ENCODE results near the gene GTF2I.
"Not testable (repeated sequence)": the region's sequence is repeated elsewhere in the genome, so short reads cannot be mapped to it uniquely, and the experiment has no call there.

The GTF2I gene

DNA sequence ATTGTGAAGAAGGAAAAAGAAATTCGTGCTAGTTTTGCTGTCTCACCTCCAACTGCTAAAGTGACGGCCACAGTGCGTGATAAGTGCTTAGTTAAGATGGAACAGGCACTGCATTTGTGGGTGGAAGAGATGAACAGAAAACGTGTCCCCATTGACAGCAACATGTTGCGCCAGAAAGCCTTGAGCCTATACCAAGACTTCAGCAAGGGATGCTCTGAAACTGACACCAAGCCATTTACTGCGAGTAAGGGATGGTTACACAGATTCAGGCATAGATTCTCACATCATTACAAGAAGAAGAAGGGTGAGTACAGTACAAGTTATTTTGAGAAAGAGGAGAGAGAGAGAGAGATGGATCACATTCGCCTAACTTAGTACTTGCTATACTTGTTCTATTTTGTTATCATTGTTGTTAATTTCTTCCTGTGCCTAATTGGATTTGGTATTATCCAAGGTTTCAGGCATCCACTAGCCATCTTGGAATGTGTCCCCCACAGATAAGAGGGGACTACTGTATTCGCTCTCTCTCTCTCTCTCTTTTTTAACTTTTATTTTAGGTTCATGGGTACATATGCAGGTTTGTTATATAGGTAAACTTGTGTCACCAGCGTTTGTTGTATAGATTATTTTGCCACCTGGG lies 6.9 kb upstream of the GTF2I start:
- peak; percentile 65 for ATAC-seq
- TF ChIP-seq CREB5 (CRISPR knock-in tag; IDR thresholded peaks at IDR 0.05; ENCODE audit: low read depth) = 0 out of 2 replicates have a peak, but pooled peaks have one; percentile 10

DNA sequence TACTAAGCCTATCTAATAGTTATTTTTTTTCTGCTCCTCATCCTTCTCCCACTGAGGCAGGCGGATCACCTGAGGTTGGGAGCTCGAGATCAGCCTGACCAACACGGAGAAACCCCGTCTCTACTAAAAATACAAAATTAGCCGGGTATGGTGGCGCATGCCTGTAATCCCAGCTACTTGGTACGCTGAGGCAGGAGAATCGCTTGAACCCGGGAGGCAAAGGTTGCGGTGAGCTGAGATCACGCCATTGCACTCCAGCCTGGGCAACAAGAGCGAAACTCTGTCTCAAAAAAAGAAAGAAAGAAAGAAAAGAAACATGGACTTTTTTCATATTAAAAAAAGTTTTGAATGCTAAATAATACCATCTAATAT lies 6.4 kb upstream of the GTF2I start:
- not testable (repeated sequence) for ATAC-seq

- TF ChIP-seq ZNF70 (CRISPR knock-in tag; IDR thresholded peaks at IDR 0.05) = no peak
- TF ChIP-seq CREB5 (CRISPR knock-in tag; IDR thresholded peaks at IDR 0.05; ENCODE audit: low read depth) = no peak
- no peak for TF ChIP-seq ESRRG (CRISPR knock-in tag; IDR thresholded peaks at IDR 0.05)
- no peak for TF ChIP-seq PPARA (CRISPR knock-in tag; IDR thresholded peaks at IDR 0.05; ENCODE audit: borderline replicate concordance)
- no peak for TF ChIP-seq BACH2 (CRISPR knock-in tag; IDR thresholded peaks at IDR 0.05; ENCODE audit: borderline replicate concordance)
- TF ChIP-seq TOX (CRISPR knock-in tag; IDR thresholded peaks at IDR 0.05; ENCODE audit: borderline replicate concordance) = no peak
- TF ChIP-seq ZFP30 (CRISPR knock-in tag; IDR thresholded peaks at IDR 0.05) = no peak
- ATAC-seq = no peak
Observed at GRCh38 chr7:74653686-74654181, 3.8 kb upstream of the GTF2I start.

GRCh38 chr7:74654811-74655210 lies 2.7 kb upstream of the GTF2I start:
- TF ChIP-seq PATZ1 (CRISPR knock-in tag; IDR thresholded peaks at IDR 0.05; ENCODE audit: borderline replicate concordance) (no peak), TCF4 (CRISPR knock-in tag; IDR thresholded peaks at IDR 0.05; ENCODE audit: borderline replicate concordance) (no peak), PPARA (CRISPR knock-in tag; IDR thresholded peaks at IDR 0.05; ENCODE audit: borderline replicate concordance) (no peak), BACH2 (CRISPR knock-in tag; IDR thresholded peaks at IDR 0.05; ENCODE audit: borderline replicate concordance) (no peak), ZFP30 (CRISPR knock-in tag; IDR thresholded peaks at IDR 0.05) (no peak), RARB (CRISPR knock-in tag; IDR thresholded peaks at IDR 0.05) (no peak), CREB5 (CRISPR knock-in tag; IDR thresholded peaks at IDR 0.05; ENCODE audit: low read depth) (no peak), GLIS3 (CRISPR knock-in tag; IDR thresholded peaks at IDR 0.05) (no peak), TOX (CRISPR knock-in tag; IDR thresholded peaks at IDR 0.05; ENCODE audit: borderline replicate concordance) (no peak), ESRRG (CRISPR knock-in tag; IDR thresholded peaks at IDR 0.05) (no peak), ZNF8 (CRISPR knock-in tag; IDR thresholded peaks at IDR 0.05) (no peak), POU6F1 (CRISPR knock-in tag; IDR thresholded peaks at IDR 0.05; ENCODE audit: borderline replicate concordance, low read depth) (no peak), CSDC2 (CRISPR knock-in tag; IDR thresholded peaks at IDR 0.05) (no peak)
- TF ChIP-seq, protein P1, sequence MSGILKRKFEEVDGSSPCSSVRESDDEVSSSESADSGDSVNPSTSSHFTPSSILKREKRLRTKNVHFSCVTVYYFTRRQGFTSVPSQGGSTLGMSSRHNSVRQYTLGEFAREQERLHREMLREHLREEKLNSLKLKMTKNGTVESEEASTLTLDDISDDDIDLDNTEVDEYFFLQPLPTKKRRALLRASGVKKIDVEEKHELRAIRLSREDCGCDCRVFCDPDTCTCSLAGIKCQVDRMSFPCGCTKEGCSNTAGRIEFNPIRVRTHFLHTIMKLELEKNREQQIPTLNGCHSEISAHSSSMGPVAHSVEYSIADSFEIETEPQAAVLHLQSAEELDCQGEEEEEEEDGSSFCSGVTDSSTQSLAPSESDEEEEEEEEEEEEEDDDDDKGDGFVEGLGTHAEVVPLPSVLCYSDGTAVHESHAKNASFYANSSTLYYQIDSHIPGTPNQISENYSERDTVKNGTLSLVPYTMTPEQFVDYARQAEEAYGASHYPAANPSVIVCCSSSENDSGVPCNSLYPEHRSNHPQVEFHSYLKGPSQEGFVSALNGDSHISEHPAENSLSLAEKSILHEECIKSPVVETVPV (CRISPR knock-in tag; IDR thresholded peaks at IDR 0.05) = no peak

DNA sequence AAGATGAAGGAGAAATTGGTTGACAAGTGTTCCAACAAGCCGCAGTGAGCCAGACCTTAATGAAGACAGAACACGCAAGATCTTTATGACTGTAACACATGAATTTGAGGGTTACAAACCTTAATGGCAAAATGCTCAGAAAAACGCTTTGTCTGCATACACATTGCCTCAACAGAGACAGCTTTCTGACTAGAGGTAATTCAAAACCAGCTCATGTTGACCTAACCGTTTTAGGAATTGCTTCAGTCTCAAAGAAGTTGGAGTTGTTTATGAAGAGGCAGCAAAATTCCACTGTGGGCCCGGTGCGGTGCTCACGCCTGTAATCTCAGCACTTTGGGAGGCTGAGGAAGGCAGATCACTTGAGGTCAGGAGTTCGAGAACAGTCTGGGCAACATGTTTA lies 2.2 kb upstream of the GTF2I start:
- no peak for TF ChIP-seq RARB (CRISPR knock-in tag; IDR thresholded peaks at IDR 0.05)
- no peak for TF ChIP-seq OSR1 (CRISPR knock-in tag; IDR thresholded peaks at IDR 0.05)
- TF ChIP-seq BACH2 (CRISPR knock-in tag; IDR thresholded peaks at IDR 0.05; ENCODE audit: borderline replicate concordance) = no peak
- no peak for TF ChIP-seq POU6F1 (CRISPR knock-in tag; IDR thresholded peaks at IDR 0.05; ENCODE audit: borderline replicate concordance, low read depth)
- no peak for ATAC-seq

More at GRCh38 chr7:74654811-74655210, 2.7 kb upstream of the GTF2I start:
- ATAC-seq = no peak
